Prostate gland (tissue), 2 donors: ENCODE measurements around the gene L3MBTL4. TPM values are rescaled to one million over a fixed set of nuclear protein-coding genes. Genes with fewer than 3 reads are reported as not detected.

ENCODE experiments used
- DNase-seq: peaks from one replicate; pipeline ENCODE4 v3.0.0-alpha.2; 2019; ENCODE audit warnings: low spot score
- H3K27ac ChIP-seq, 2 donors: fragments of 200-600 bp; sonication (generic); 2 replicates each; pipeline ENCODE4 v1.5.1; 2017 to 2019
- H3K27me3 ChIP-seq: fragments of 200-600 bp; sonication (generic); replicated peaks from 2 replicates; pipeline ENCODE4 v1.5.1; 2019; ENCODE audit not compliant: insufficient read depth
- H3K36me3 ChIP-seq, 2 donors: fragments of 200-600 bp; sonication (generic); 1 replicate in 1 of 2; 2 replicates in 1 of 2; pipeline versions ENCODE4 v1.5.1 to v1.8.1; 2017 to 2019
- H3K4me1 ChIP-seq: fragments of 200-600 bp; sonication (generic); replicated peaks from 2 replicates; pipeline ENCODE4 v1.5.1; 2019
- H3K4me3 ChIP-seq, 2 donors: fragments of 200-600 bp; sonication (generic); 2 replicates each; pipeline ENCODE4 v1.5.1; 2017 to 2019
- H3K9me3 ChIP-seq: fragments of 200-600 bp; sonication (generic); 2 replicates; pipeline ENCODE4 v1.5.1; 2017
- POLR2A ChIP-seq: fragments of 450-650 bp; IDR thresholded peaks from one replicate; pipeline ENCODE4 v1.6.1; 2016; ENCODE audit warnings: antibody characterized with exemption, mild to moderate bottlenecking
- POLR2AphosphoS5 ChIP-seq: sonication (generic); formaldehyde crosslinking; IDR thresholded peaks from one replicate; pipeline ENCODE4 v1.6.1; 2017; ENCODE audit warnings: antibody characterized with exemption
- WGBS: methylation state at CpG from one replicate; pipeline ENCODE4 v1.1.5; 2018; 5-methylcytosine and 5-hydroxymethylcytosine counted together
- intact Hi-C: fragments of 100-400 bp; cut with DNase I; formaldehyde crosslinking; loops from one replicate; pipeline ENCODE4 v1.14.2; 2022
- total RNA-seq, 2 donors: library from RNA; depleted of rRNA; stranded (reverse); fragments of >200 nt; gene quantifications; one replicate each; pipeline ENCODE4 v1.1.0, GENCODE V29; 2016
- TF ChIP-seq, protein P1 (sequence below), 4 experiments: fragments of 200-600 bp in 2 of 4; fragments of 450-650 bp in 2 of 4; sonication (generic) in 2 of 4; IDR thresholded peaks; 1 replicate in 3 of 4; 2 replicates in 1 of 4; pipeline ENCODE4 v1.5.1; 2016 to 2019; ENCODE audit warnings: antibody characterized with exemption in 4 of 4, mild to moderate bottlenecking in 2 of 4, moderate library complexity in 2 of 4

Gene L3MBTL4
- total RNA-seq, 2 donors from 2014 or later: 3.5 to 20.5 TPM

DNA sequence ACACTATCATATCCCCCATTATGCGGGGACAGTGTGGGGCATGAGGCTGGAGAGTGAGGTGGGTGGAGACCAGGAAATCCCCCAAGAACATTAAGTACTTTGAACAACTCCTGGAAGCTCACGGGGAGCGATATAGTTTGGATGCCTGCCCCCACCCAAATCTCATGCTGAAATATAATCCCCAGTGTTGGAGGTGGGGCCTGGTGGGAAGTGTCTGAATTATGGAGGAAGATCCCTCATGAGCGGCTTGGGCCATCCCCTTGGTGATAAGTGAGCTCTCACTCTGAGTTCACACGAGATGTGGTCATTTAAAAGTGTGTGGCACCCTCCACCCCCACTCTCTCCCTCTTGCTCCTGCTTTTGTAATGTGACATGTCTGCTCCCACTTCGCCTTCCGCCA lies 422.3 kb downstream of the L3MBTL4 start:
- WGBS: 96% methylated on average over 7 of the region's 7 CpGs

DNA sequence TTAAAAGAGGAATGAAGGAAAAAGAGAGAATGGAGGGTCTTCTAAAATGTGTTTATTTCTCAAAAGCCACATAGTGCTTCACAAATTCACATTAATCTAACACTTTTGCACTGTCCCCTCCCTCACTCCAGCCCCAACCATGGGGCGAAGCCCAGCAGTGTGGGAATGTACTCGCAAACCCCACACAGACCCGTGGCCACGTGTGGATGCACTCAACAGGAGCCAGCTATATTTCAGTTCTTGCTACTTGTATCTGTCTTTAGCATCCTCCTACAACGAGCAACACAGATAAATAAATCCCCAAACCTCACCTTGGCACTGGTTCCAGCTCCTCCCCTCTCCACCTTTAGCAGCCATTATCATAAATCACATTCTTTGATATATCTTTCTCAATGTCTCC lies 427.5 kb downstream of the L3MBTL4 start:
- H3K27me3 ChIP-seq: no peaks in the 10 kb centered on the region
- intact Hi-C loops: no loop called here

More for the DNA sequence above, 422.3 kb downstream of the L3MBTL4 start:
- Histone ChIP-seq H3K4me1 (no peaks in the 10 kb centered on the region), H3K36me3 (no peaks in the 10 kb centered on the region), H3K27me3 (no peaks in the 10 kb centered on the region), H3K9me3 (no peaks in the 10 kb centered on the region), H3K4me3 (no peak overlapping the region), H3K27ac (no peak overlapping the region)
- TF ChIP-seq POLR2AphosphoS5: no peak
- TF ChIP-seq, protein P1, sequence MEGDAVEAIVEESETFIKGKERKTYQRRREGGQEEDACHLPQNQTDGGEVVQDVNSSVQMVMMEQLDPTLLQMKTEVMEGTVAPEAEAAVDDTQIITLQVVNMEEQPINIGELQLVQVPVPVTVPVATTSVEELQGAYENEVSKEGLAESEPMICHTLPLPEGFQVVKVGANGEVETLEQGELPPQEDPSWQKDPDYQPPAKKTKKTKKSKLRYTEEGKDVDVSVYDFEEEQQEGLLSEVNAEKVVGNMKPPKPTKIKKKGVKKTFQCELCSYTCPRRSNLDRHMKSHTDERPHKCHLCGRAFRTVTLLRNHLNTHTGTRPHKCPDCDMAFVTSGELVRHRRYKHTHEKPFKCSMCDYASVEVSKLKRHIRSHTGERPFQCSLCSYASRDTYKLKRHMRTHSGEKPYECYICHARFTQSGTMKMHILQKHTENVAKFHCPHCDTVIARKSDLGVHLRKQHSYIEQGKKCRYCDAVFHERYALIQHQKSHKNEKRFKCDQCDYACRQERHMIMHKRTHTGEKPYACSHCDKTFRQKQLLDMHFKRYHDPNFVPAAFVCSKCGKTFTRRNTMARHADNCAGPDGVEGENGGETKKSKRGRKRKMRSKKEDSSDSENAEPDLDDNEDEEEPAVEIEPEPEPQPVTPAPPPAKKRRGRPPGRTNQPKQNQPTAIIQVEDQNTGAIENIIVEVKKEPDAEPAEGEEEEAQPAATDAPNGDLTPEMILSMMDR (IDR thresholded peaks at IDR 0.05): no peak
- intact Hi-C loops: no loop called here
- no peak for DNase-seq

DNA sequence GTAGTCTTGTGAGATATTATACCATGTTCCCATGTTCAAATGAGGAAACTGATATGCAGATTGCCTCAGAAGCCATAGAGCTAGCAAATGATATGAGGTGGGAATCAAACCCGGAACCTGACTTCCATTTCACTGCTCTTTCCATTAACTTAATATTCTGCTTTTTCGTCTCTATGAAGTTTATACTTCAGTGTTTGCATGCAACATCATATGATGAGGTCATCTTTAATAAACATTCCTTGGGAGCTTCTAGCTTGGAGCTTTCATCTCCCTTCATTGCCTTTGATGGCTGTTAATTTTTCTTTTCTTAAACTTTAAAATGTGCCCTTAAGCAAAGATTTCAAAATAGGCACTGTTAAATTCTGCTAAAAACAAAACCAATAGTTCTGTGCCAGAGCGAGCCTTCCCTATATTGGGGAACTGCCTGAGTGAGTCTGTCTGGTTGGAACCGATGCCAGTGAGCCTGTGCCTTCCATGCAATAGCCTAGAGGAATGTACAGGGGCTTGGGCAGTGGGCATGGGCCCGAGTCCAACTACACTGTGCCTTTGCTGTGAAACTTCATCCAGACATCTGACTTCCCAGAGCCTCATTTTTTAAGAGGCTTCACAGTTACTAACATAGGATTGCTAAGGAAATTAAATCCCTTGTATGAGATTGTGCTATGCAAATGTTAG lies 428.3 kb downstream of the L3MBTL4 start:
- 58% methylated on average over 5 of the region's 5 CpGs for WGBS
- DNase-seq: no peak
- intact Hi-C loops: no loop called here

More for the DNA sequence above, 427.5 kb downstream of the L3MBTL4 start:
- Histone ChIP-seq H3K9me3 (no peaks in the 10 kb centered on the region), H3K4me3 (no peak overlapping the region), H3K4me1 (no peaks in the 10 kb centered on the region), H3K36me3 (no peaks in the 10 kb centered on the region), H3K27ac (no peak overlapping the region)
- TF ChIP-seq POLR2AphosphoS5 (no peak), POLR2A (no peak)
- TF ChIP-seq, protein P1 (IDR thresholded peaks at IDR 0.05): no peak
- DNase-seq: no peak
- WGBS: 56% methylated on average over 5 of the region's 5 CpGs

DNA sequence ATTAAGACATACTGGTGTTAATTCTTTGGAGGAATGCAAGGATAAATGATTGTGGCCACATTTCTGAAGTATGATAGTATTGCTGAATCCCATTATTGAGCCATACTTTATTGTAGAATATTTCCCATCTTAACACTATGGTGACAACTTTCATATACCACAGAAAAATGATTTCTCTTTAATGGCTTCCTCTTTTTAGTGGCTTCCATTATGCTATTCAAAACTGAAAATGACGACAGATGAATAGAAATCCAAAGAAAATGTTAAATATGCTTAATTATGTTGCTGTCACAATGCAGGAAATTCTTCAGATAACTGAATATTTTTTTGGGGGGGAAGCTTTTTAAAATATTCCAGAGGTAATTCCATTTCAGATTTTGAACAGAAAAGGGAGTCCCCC lies 430.5 kb downstream of the L3MBTL4 start:
- no peaks in the 10 kb centered on the region for H3K27me3 ChIP-seq
- 85% methylated on average over 1 of the region's 1 CpG for WGBS
- H3K9me3 ChIP-seq: no peaks in the 10 kb centered on the region
- no peaks in the 10 kb centered on the region for H3K4me1 ChIP-seq
- TF ChIP-seq POLR2AphosphoS5 (no peak), POLR2A (no peak)
- TF ChIP-seq, protein P1 (IDR thresholded peaks at IDR 0.05): no peak
- H3K4me3 ChIP-seq: no peak overlapping the region
- H3K27ac ChIP-seq: no peak overlapping the region
- no peak for DNase-seq
- intact Hi-C loops: no loop called here
- no peaks in the 10 kb centered on the region for H3K36me3 ChIP-seq

More for the DNA sequence above, 428.3 kb downstream of the L3MBTL4 start:
- Histone ChIP-seq H3K4me3 (no peak overlapping the region), H3K9me3 (no peaks in the 10 kb centered on the region), H3K27me3 (no peaks in the 10 kb centered on the region), H3K27ac (no peak overlapping the region), H3K4me1 (no peaks in the 10 kb centered on the region), H3K36me3 (no peaks in the 10 kb centered on the region)
- TF ChIP-seq, protein P1 (IDR thresholded peaks at IDR 0.05): no peak
- TF ChIP-seq POLR2AphosphoS5 (no peak), POLR2A (no peak)

DNA sequence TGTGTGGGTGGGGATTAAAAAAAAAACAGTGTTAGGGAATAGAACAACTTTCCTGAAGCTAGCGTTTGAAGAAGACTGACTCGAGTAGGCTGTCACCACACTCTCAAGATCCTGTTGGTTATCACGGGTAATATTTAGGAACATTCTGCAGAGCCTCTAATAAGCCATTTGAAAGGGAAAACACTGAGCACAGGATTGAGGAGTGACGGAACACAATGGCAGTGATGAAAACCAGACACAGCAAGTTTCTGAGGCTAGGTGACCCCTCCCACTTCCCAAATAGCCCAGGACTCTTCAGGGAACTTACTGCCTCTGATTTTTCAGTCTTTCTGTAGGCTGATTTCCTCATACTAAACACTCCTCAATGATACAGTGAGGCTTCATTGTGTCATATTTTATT lies 431.2 kb downstream of the L3MBTL4 start:
- no peaks in the 10 kb centered on the region for H3K27me3 ChIP-seq
- H3K4me1 ChIP-seq: no peaks in the 10 kb centered on the region
- H3K27ac ChIP-seq: no peak overlapping the region
- no peaks in the 10 kb centered on the region for H3K9me3 ChIP-seq
- intact Hi-C loops: no loop called here
- TF ChIP-seq POLR2AphosphoS5 (no peak), POLR2A (no peak)
- 64% methylated on average over 4 of the region's 4 CpGs for whole genome bisulfite sequencing
- DNase-seq: no peak
- no peaks in the 10 kb centered on the region for H3K36me3 ChIP-seq
- H3K4me3 ChIP-seq: no peak overlapping the region
